Kidney tubule cell (primary cell): ENCODE data around the gene NFAM1.

Experiments used
- DNase-seq: peaks from one replicate; pipeline ENCODE4 v3.0.0-alpha.2; 2018; ENCODE audit warnings: low spot score

NFAM1 gene

DNA sequence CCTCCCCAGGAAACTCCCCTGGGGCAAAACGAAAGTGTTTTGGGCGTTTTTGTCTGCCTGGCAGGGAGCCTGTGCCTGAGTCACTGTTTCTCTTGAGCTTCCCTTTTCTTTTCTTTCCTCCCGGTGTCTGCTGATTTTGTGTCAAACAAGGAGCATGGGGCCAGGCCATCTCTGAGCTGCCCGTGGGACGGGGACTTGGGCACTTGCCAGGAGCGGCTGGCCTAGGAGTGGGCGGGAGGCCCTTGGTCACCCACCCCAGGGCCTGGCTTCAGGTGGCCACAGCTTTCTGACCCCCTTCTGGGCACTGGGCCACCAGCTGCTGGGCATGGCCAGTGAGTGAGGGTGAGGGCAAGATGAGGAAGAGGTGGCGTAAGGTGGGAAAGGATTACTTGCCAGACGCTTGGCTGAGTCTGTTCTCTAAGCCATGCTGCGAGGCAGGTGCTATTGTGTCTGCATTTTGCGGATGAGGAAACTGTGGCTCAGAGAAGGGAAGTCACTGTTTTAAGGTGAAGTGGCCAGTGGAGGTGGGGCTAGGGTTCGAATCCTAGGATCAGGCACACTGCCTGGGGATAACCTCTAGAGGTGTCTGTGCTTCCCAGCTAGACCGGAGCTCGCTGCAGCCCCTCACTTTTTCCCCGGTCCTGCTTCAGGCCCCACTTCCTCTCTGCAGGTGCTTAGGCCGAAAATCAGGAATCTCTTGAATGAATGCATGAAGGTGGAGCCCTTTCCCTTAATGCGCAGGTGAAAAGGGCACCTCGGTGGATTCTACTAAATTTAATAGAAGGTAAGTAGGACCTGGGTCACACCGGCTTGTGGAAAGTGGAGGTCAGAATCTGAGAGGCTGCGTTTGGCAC is 7.8 kb upstream of the NFAM1 start:
- DNase-seq, result peak; percentile 39

DNA sequence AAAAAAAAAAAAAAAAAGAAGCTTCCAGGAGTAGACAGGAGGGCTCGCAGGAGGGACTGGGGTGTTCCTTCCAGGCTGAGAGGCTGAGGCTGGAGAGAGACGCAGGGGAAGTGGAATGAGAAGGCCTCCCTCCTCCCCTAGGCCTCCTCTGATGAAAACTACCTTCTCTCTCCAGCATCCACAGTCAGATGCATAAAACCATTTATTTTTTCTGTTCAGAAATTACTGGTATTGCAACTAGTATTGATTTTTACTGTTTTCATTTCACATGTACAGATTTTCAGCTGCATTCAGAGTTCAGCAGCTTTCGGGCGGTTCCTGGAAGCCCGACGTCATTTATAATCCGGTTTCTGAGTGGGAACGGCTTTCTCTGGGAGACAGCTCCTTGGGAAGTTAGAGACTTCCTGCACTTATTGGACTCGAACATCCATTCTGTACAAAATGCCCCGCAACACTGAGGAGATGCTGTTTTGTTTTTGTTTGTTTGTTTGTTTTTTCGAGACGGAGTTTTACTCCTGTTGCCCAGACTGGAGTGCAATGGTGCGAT is 6.9 kb upstream of the NFAM1 start:
- DNase-seq, result no peak

DNA sequence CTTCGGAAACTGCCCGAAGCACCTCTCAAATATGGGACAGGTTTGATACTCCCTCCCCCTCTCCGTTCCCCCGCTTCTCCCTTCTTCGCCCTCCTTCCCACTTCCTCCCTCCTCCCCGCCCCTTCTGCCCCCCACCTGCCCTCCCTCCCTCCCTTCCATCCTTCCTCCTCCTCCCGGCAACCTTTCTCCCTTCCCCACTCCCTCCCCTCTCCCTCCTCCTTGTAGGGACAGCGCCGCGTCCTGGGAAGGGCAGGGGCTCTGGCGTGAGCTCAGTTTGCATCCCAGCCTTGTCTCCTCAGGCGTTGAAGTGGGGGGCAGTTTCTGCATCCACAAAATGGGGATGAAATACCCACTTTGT is 6.1 kb upstream of the NFAM1 start:
- peak; percentile 8 for DNase-seq

DNA sequence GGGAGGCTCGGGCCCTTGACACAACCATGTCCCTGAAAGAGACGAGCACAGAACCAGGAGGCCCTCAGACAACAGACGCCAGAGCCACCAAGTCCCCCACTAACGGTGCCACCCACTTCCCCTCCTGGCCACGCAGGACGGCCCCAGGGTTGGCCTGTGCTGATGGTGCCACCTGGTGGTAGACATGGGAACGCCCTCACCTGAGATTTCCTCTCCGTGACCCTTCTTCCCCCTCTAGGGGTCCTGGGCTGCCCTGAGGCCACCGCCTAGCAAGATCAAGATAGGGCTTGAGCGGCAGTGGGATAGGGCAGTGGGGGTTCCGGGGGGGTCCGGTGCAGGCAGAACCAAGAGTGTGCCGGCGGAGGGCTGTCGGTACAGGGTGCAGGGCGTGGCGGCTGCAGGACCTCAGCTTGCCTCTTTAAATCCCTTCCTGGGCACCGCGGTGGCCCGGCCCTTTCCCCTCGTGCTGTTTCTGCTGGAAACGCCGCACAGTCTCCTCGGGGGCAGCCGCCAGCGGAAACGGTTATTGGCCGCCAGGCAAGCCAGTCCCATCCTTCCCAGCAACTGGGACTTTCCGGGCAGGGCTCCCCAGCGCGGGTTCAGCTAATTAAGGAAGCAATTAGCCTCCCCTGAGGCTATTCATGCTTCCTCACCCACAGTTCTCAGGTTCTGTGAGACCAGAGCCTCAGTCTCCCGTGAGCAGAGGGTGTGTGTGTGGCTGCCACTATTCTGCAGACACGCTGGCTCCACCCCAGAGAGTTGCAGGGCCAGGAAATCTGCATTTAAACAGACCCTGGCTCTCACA is 5.5 kb upstream of the NFAM1 start:
- DNase-seq, result peak; percentile 72

DNA sequence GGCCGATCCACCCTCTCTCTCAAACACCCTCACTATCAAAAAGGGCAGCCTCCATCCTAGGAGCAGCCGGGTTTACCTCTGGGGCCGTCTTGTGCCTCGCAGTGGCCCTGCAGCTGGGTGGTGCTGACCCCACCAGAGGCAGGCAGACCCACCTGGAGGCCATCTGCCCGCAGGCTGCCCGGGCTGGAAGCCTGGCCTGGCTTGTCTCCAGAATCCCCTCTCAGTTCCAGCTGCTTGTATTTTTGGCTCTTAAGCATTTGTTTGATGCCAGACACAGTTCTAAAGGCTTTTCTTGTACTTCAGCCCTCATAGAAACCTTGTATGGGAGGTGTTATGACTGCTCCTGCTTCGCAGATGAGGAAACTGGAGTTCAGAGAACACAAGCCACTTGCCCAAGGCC is 4.2 kb upstream of the NFAM1 start:
- DNase-seq, result no peak

- DNase-seq, result no peak
Measured at GRCh38 chr22:42434748-42435425, 2.7 kb upstream of the NFAM1 start.

DNA sequence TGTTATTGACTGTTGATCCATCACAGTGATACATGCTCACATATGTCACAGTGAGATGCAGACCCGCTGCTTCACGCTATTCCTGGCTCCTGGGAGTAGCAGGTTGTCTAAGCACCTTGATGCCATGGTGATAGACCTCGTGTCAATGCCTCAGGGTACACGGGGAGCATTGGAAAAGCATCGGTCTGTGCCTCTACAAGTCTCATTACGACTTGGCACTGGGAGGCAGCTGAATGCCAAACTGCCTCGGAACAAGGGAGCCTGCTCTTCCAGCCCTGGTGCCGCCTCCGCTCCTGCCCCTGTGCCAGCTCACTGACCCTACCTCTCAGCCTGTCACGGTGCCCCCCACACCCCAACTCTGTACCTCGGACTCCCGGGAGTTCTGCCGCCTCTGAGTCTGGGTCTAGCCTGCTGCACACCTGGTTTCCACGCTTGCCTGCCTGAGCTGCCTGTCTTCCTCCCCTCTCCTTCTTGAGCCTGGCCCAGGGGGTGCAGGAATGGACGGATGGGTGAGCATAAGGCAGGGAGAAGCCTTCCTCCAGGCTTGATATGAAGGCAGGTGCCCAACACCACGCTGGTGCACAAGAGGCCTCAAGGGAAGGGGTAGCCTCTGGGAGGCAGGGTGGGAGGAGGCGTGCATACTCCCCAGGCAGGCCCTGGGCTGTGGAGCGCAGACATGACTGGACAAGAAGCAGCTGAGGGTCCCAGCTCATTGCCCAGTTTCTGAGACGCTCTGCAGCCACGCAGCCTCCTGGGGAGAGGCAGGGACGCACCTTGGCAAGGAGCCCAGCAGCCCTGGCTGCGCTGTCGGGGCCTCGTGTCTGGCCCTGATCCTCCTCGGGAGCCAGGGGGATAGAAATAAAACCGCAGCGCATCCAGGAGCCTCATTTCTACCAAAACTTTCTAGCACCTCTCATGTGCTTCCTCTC is 1.8 kb upstream of the NFAM1 start:
- peak; percentile 22 for DNase-seq

GRCh38 chr22:42432818-42433217 is 615 bp upstream of the NFAM1 start:
- DNase-seq, result no peak

DNA sequence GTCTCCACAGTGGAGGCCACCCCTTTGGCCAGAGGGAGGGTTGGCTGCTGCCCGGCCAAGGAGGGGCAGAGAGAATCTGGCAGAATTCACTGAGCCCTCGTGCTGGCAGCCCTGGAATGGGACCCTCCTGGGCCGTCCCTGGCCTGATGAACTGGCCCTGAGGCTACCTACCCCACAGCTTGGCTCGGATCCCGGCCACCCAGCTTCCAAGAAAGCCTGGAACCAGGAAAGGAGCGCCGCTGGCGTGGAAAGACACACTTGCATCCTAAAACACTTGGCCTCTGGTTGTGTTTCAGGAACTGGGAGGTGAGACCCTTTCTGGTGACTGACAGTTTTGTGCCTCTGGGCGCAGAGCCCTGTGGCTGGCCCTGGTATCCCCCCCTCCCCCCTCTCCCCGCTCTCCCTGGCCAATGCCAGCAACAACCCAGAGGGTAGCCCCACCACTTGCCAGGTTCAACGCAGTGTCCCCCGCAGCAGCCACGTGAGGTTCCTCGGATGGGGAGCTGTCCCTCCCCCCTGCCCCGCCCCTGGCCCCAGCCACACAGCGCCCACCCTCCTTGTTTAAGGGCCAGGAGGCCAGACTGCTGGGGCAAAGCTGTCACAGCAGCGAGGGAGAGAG is 693 bp downstream of the NFAM1 start:
- no peak for DNase-seq

DNA sequence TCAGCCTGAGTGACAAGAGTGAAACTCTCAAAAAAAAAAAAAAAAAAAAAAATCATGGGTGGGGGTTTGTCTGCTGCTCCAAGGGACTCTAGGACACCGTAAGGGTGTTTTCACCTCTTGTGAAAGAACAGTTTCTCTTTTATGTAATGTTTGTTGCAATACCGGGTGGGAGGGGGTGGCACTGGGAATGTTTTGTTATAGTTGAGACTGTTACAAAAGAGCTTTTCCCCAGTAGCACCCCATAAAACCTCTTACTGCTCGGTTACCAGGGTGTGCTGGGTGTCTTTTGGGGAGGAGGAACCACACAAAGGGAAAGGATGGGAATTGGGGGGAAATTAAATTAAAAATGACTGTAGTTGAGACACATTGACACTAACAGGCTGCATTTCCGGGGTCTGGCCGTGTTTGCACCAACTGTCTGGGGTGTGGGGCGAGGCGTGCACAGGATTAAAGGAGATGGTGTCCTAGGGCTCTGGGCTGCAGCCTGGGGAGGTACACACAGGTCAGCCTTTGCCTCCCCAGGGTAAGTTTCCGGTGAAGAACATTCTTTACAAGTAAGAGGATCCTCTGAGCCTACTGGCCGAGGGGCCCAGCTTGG is 1.6 kb downstream of the NFAM1 start:
- DNase-seq, result no peak

DNA sequence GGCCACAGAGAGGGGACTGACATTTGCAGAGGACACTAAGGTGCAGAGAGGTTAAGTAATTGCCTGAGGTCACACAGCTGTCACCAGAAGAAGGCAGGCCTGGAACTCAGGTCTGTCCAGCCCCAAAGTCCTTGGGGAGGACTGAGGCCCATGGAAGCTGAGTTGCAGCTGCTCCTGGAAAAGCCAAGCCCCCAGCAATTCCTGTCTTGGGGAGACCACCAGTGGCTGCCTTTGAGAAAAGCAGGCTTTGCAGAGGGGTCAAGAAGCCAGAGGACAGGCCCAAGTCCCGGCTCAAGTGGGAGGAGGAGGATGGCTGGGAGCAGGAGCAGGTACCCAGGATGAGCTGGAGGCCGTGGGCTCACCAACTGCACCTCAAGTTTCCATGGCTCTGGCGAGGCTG is 3.4 kb downstream of the NFAM1 start:
- no peak for DNase-seq

DNA sequence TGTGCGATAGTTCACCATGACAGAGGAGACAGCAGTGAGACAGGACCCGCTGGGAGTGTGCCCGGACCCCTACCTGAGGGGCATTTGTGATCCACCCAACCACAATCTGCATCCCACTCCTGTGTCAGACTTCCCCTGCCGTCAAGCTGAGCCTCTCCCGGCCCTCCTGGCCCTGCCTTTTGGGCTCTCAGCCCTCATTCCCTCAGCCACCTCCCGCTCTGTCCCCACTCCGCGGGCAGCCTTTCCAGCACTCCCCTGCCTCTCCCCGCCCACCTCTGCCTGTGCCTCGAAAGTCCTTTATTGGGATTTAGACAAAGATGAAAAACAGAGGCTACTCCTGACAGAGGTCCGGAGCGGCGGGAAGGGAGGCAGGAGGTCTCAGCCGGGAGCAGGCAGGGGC is 4.2 kb downstream of the NFAM1 start:
- no peak for DNase-seq

DNA sequence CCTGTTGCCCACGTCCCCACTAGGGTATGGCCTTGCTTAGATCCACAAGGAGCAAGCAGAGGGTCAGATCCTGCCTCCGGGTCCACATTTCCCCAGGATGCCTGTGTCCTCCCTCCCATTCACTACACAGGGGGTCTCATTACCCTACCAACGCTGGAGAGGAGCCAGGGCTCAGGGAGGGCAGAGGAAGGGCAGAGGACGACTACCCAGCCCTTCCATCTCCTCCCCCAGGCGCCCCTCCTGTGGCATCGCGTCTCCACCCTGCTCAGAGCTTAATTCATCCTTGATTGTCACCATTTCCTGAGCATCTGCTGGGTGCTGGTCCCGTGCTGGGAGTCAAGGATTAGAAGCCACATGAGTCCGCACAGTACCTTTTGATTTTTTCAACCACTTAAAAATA is 5.0 kb downstream of the NFAM1 start:
- DNase-seq, result no peak

DNA sequence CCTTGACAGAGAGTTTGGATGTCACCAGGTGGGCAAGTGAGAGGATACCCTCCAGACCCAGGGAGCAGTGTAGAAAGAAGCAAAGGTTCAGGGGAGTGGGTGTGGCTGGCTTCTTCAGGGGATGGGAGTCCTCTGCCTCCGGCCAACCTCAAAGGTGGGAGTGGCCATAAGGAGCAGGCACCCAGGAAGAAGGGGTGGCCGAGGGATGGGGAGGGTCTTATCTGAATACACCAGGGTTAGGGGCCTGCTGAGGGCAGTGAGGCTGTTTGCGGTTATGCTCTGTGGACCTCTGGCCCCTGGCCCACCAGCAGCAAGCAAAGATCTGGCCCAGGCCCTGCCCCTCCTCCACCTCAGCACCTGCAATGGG is 6.2 kb downstream of the NFAM1 start:
- no peak for DNase-seq

- DNase-seq, result no peak
Measured at GRCh38 chr22:42425337-42425988, 6.7 kb downstream of the NFAM1 start.

GRCh38 chr22:42419243-42419881 is 12.8 kb downstream of the NFAM1 start:
- peak; percentile 47 for DNase-seq

DNA sequence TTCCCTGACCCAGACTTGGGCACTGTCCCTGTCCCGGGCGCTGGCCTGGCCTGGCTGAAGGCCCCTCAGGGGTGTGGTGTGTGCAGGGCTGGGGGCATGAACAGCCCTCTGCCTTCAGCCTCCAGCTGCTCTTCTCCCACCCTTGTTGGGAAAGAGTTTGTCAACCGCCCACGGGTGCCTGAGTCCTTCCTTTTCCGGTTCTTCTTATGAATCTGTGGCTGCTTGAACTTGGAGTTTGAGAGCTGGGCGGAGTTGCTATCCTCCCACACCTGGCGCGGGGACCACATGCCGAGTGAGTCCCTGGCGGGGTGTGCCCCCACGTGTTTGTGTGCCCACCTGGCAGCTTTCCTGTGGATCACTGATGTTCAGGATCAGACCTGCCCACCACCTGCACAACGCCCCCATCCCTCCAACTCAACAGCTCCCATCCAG is 13.4 kb downstream of the NFAM1 start:
- DNase-seq, result no peak

GRCh38 chr22:42417645-42418305 is 14.4 kb downstream of the NFAM1 start:
- DNase-seq, result no peak

DNA sequence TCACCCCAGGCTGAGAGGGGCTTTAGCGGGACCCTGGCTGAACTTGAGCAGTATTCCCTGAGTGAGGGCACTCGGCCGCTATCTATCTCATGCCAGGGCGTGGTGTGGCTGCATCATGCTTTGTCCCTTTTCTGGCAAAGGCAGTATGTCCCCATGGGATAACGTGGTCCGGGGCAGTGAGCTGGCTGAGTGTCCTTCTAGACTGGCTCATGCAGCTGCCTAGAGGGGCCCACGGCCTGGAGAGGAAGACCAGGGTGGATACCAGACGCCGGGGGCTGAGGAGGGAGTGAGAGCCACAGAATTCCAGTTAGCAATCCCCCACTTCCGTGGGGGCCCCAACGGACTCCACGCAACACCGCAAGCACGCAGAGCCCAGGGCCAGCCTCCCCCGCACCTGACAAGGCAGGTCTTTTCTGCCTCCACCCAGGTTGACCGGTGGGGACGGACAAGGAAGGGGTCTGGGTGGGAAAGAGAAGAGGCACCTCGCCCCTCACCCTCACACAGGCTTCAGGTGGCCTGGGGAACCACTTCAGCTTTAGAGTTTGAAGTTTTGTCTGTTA is 15.5 kb downstream of the NFAM1 start:
- DNase-seq, result no peak
